SK-N-SH (cell line): ENCODE data around the gene VDR.

ENCODE experiments used
- CTCF ChIP-seq: fragments of 200-600 bp; sonication (generic); IDR thresholded peaks from 2 replicates; pipeline ENCODE4 v1.6.1; 2017; ENCODE audit warnings: antibody characterized with exemption, mild to moderate bottlenecking, moderate library complexity
- MEF2A ChIP-seq: IDR thresholded peaks from 2 replicates; pipeline ENCODE4 v1.4.0; 2012; ENCODE audit warnings: low read depth, borderline replicate concordance
- MXI1 ChIP-seq: IDR thresholded peaks from 2 replicates; pipeline ENCODE4 v1.6.1; 2012; ENCODE audit warnings: mild to moderate bottlenecking, low read depth, low read length, improper control_type of control experiment
- POLR2AphosphoS5 ChIP-seq: IDR thresholded peaks from 2 replicates; pipeline ENCODE4 v1.6.1; 2012; ENCODE audit warnings: low read depth, low read length
- USF1 ChIP-seq: IDR thresholded peaks from 2 replicates; pipeline ENCODE4 v1.4.0; 2012; ENCODE audit warnings: low read depth, borderline replicate concordance

- TF ChIP-seq CTCF (no peak), POLR2AphosphoS5 (no peak), MEF2A (no peak), MXI1 (no peak), USF1 (no peak)
These were observed 65.4 kb downstream of the VDR start for GRCh38 chr12:47839214-47839876.
